ENCODE data around the gene ZBED1. TPM values are rescaled to one million over a fixed set of nuclear protein-coding genes. Genes with fewer than 3 reads are reported as not detected.

Gene ZBED1
- polyA plus RNA-seq: 3.2 and 5.4 TPM in 2 replicates

DNA sequence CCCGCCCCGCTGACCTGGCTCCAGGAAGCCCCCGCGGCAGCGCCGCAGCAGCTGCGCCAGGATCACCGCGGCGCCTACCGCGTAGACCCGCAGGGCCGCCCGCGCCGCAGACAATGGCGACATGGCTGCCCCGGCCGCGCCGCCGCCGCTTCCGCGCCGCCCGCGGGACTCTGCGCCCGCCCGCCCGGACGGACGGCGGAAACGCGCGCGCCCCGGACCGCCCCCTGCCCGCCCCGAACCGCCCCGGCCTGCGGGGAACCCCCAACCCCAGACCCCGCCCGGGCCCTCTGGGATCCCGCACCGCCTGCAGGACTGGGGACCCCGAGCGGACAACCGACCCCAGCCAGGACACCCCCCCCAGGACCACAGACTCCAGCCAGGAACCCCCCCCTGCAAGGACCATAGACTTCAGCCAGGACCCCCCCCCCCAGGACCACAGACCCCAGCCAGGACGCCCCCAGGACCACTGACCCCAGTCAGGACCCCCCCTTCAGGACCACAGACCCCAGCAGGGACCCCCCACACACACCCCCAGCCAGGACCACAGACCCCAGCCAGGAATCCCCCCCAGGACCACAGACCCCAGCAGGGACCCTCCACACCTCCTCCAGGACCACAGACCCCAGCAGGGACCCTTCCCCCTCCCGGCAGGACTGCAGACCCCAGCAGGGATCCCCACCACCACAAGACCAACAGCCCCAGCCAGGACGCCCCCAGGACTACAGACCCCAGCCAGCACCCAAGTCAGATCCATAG lies at the start of gene ZBED1, which contains the start of gene DHRSX:
Gene ZBED1 (minus strand): TSS at position 174 of the 756 bp plus-strand sequence. CDS start 10,257 bp downstream, outside the sequence.
Gene DHRSX (minus strand): TSS at position 174 of the 756 bp plus-strand sequence. CDS start 51 bp downstream, at position 123.

Other genes with a start within 250 kb of the ZBED1 start
- 13.1 and 14.6 TPM in 2 replicates for gene DHRSX, start within 50 bp of the ZBED1 start, polyA plus RNA-seq
- gene CD99, start 190.3 kb upstream of the ZBED1 start, polyA plus RNA-seq: 8.3 and 10.1 TPM in 2 replicates